Measurements from ENCODE around the gene SEPHS1.
"Not testable (repeated sequence)": the region's sequence is repeated elsewhere in the genome, so short reads cannot be mapped to it uniquely, and the experiment has no call there.

Gene SEPHS1

GRCh38 chr10:13348216-13349017 lies at the start of gene SEPHS1:
SEPHS1 (minus strand) TSS chr10:13348293; CDS start chr10:13344950, 3,343 bp downstream.
- peak; percentile 77 for DNase-seq (ENCODE audit: low read depth)

- no peak for DNase-seq (ENCODE audit: low read depth)
These were observed 49.0 kb upstream of the SEPHS1 start for GRCh38 chr10:13397052-13397451.

- DNase-seq (ENCODE audit: low read depth), result no peak
These were observed 48.3 kb upstream of the SEPHS1 start for GRCh38 chr10:13396369-13396768.

GRCh38 chr10:13395540-13395939 lies 47.4 kb upstream of the SEPHS1 start:
- no peak for DNase-seq (ENCODE audit: low read depth)

GRCh38 chr10:13393640-13394039 lies 45.5 kb upstream of the SEPHS1 start:
- DNase-seq (ENCODE audit: low read depth), result no peak

- DNase-seq (ENCODE audit: low read depth), result no peak
These were observed 44.6 kb upstream of the SEPHS1 start for GRCh38 chr10:13392701-13393100.

GRCh38 chr10:13390604-13391522 lies 42.8 kb upstream of the SEPHS1 start:
- DNase-seq (ENCODE audit: low read depth), result no peak

- DNase-seq (ENCODE audit: low read depth), result no peak
These were observed 40.6 kb upstream of the SEPHS1 start for GRCh38 chr10:13388478-13389230.

- no peak for DNase-seq (ENCODE audit: low read depth)
These were observed 37.9 kb upstream of the SEPHS1 start for GRCh38 chr10:13386021-13386420.

- no peak for DNase-seq (ENCODE audit: low read depth)
These were observed 35.3 kb upstream of the SEPHS1 start for GRCh38 chr10:13383399-13383761.

GRCh38 chr10:13382703-13383398 lies 34.8 kb upstream of the SEPHS1 start:
- no peak for DNase-seq (ENCODE audit: low read depth)

GRCh38 chr10:13379061-13379460 lies 31.0 kb upstream of the SEPHS1 start:
- not testable (repeated sequence) for DNase-seq (ENCODE audit: low read depth)

GRCh38 chr10:13376746-13377145 lies 28.7 kb upstream of the SEPHS1 start:
- DNase-seq (ENCODE audit: low read depth), result no peak

GRCh38 chr10:13376297-13376696 lies 28.2 kb upstream of the SEPHS1 start:
- DNase-seq (ENCODE audit: low read depth), result no peak

- no peak for DNase-seq (ENCODE audit: low read depth)
These were observed 27.7 kb upstream of the SEPHS1 start for GRCh38 chr10:13375791-13376190.

- no peak for DNase-seq (ENCODE audit: low read depth)
These were observed 25.6 kb upstream of the SEPHS1 start for GRCh38 chr10:13373644-13374043.

GRCh38 chr10:13372524-13372923 lies 24.4 kb upstream of the SEPHS1 start:
- DNase-seq (ENCODE audit: low read depth), result no peak

- peak; percentile 67 for DNase-seq (ENCODE audit: low read depth)
These were observed 23.9 kb upstream of the SEPHS1 start for GRCh38 chr10:13371897-13372470.

GRCh38 chr10:13366891-13367290 lies 18.8 kb upstream of the SEPHS1 start:
- no peak for DNase-seq (ENCODE audit: low read depth)

- no peak for DNase-seq (ENCODE audit: low read depth)
These were observed 17.7 kb upstream of the SEPHS1 start for GRCh38 chr10:13365831-13366230.

- DNase-seq (ENCODE audit: low read depth), result no peak
These were observed 17.1 kb upstream of the SEPHS1 start for GRCh38 chr10:13365243-13365642.
